Vagina (tissue), 2 donors: ENCODE data around the gene DHTKD1.
"Not testable (repeated sequence)": the region's sequence is repeated elsewhere in the genome, so short reads cannot be mapped to it uniquely, and the experiment has no call there.

Source experiments
- POLR2A ChIP-seq, 2 donors: fragments of 450-650 bp; IDR thresholded peaks; one replicate each; pipeline ENCODE4 v1.6.1; 2017; ENCODE audit warnings: antibody characterized with exemption in 2 of 2, mild to moderate bottlenecking in 2 of 2, moderate library complexity in 2 of 2
- POLR2AphosphoS5 ChIP-seq, 2 donors: sonication (generic); formaldehyde crosslinking; IDR thresholded peaks; one replicate each; pipeline ENCODE4 v1.9.0; 2017; ENCODE audit warnings: antibody characterized with exemption in 2 of 2, mild to moderate bottlenecking in 2 of 2, low read depth in 1 of 2; ENCODE audit not compliant: insufficient read depth in 1 of 2

GRCh38 chr10:12071441-12071840, 2.7 kb downstream of the DHTKD1 start:
- TF ChIP-seq POLR2AphosphoS5 (IDR thresholded peaks at IDR 0.05; ENCODE audit: insufficient read depth in 1 of 2, low read depth in 1 of 2); POLR2A (IDR thresholded peaks at IDR 0.05): not testable (repeated sequence)
